Pons (tissue), 1 donor: ENCODE measurements around the gene USF3.
"Not testable (repeated sequence)": the region's sequence is repeated elsewhere in the genome, so short reads cannot be mapped to it uniquely, and the experiment has no call there.

Experiments
- DNase-seq: peaks from one replicate; pipeline ENCODE4 v3.0.0-alpha.2; 2016; ENCODE audit warnings: low spot score

The USF3 gene

GRCh38 chr3:113654851-113655250 lies 41.6 kb downstream of the USF3 start:
- DNase-seq: no peak

- no peak for DNase-seq
Observed at GRCh38 chr3:113654310-113654709, 42.1 kb downstream of the USF3 start.

GRCh38 chr3:113649174-113649845 lies 47.1 kb downstream of the USF3 start:
- no peak for DNase-seq

- no peak for DNase-seq
Observed at GRCh38 chr3:113648524-113648923, 47.9 kb downstream of the USF3 start.

- no peak for DNase-seq
Observed at GRCh38 chr3:113643583-113643982, 52.9 kb downstream of the USF3 start.

- no peak for DNase-seq
Observed at GRCh38 chr3:113638910-113639309, 57.5 kb downstream of the USF3 start.

- DNase-seq: no peak
Observed at GRCh38 chr3:113637756-113638155, 58.7 kb downstream of the USF3 start.

- not testable (repeated sequence) for DNase-seq
Observed at GRCh38 chr3:113636034-113636433, 60.4 kb downstream of the USF3 start.

GRCh38 chr3:113634782-113635474 lies 61.5 kb downstream of the USF3 start:
- DNase-seq: no peak

GRCh38 chr3:113631573-113631972 lies 64.9 kb downstream of the USF3 start:
- no peak for DNase-seq

GRCh38 chr3:113630956-113631542 lies 65.4 kb downstream of the USF3 start:
- no peak for DNase-seq

- DNase-seq: no peak
Observed at GRCh38 chr3:113629584-113630421, 66.6 kb downstream of the USF3 start.

GRCh38 chr3:113628788-113629187 lies 67.7 kb downstream of the USF3 start:
- no peak for DNase-seq

GRCh38 chr3:113628316-113628715 lies 68.1 kb downstream of the USF3 start:
- DNase-seq: no peak

GRCh38 chr3:113626503-113627371 lies 69.7 kb downstream of the USF3 start:
- peak; percentile 82 for DNase-seq

GRCh38 chr3:113625834-113626233 lies 70.6 kb downstream of the USF3 start:
- peak; percentile 62 for DNase-seq

GRCh38 chr3:113623811-113624210 lies 72.6 kb downstream of the USF3 start:
- DNase-seq: no peak

- DNase-seq: no peak
Observed at GRCh38 chr3:113623324-113623723, 73.1 kb downstream of the USF3 start.

GRCh38 chr3:113620091-113620490 lies 76.4 kb downstream of the USF3 start:
- no peak for DNase-seq

GRCh38 chr3:113617726-113618125 lies 78.7 kb downstream of the USF3 start:
- DNase-seq: no peak

GRCh38 chr3:113615976-113616375 lies 80.5 kb downstream of the USF3 start:
- no peak for DNase-seq
